Astrocyte (in vitro differentiated cells and primary cell): ENCODE results near the gene TMEM30A.

Source experiments
- EZH2 ChIP-seq: IDR thresholded peaks from 2 replicates; pipeline ENCODE4 v1.6.1; 2012; ENCODE audit warnings: mild to moderate bottlenecking, low read length, inconsistent platforms; ENCODE audit not compliant: insufficient read depth
- TF ChIP-seq, protein P1 (sequence below): IDR thresholded peaks from 2 replicates; pipeline ENCODE4 v1.5.1; 2011; ENCODE audit warnings: low read depth, mild to moderate bottlenecking, inconsistent platforms, low read length, moderate library complexity; ENCODE audit not compliant: insufficient read depth

DNA sequence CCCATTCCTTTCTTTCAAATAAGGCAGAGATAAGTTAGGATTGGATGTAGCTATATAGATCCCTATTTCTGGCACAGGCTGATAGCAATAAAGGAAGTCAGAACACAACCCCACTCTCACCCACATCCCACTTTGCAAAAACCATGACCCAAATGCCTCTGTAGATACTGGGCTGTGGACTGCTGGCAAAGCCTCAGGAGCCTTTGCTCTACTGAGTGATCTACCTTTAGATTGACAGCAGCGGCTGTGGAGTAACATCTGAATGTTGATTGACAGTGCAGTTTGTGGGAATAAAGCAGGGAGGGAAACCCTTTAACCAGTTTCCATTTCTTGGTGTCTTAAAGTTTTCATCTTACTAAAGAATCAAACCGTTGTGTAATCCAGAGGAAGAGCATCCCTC lies 6.7 kb upstream of the TMEM30A start:
- TF ChIP-seq, protein P1, sequence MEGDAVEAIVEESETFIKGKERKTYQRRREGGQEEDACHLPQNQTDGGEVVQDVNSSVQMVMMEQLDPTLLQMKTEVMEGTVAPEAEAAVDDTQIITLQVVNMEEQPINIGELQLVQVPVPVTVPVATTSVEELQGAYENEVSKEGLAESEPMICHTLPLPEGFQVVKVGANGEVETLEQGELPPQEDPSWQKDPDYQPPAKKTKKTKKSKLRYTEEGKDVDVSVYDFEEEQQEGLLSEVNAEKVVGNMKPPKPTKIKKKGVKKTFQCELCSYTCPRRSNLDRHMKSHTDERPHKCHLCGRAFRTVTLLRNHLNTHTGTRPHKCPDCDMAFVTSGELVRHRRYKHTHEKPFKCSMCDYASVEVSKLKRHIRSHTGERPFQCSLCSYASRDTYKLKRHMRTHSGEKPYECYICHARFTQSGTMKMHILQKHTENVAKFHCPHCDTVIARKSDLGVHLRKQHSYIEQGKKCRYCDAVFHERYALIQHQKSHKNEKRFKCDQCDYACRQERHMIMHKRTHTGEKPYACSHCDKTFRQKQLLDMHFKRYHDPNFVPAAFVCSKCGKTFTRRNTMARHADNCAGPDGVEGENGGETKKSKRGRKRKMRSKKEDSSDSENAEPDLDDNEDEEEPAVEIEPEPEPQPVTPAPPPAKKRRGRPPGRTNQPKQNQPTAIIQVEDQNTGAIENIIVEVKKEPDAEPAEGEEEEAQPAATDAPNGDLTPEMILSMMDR: no peak
- no peak for TF ChIP-seq EZH2
